HCT116 (cell line): ENCODE results near the gene JAK2. TPM values are rescaled to one million over a fixed set of nuclear protein-coding genes. Genes with fewer than 3 reads are reported as not detected.

Experiments
- ATAC-seq: fragments of 200-7000 bp; cut with Tn5 transposase; 2 replicates; pipeline ENCODE4 v1.9.1; 2020; ENCODE audit warnings: mild to moderate bottlenecking, moderate library complexity
- BruUV-seq: library from RNA; stranded (reverse); fragments of 400-500 nt; replicated peaks from 2 replicates; lab custom pipeline; 2021; lab: Mats Ljungman, UMichigan
- CTCF ChIA-PET: fragments of 300-600 bp; sonication (Branson Sonifier 250); formaldehyde crosslinking; loops from one replicate; lab custom pipeline; 2021; ENCODE audit warnings: antibody characterized with exemption; lab: Charles Lee
- POLR2A ChIA-PET: fragments of 300-600, 350-600 bp; sonication (Branson Sonifier 250); formaldehyde crosslinking; loops from one replicate; lab custom pipeline; 2021; ENCODE audit warnings: antibody characterized with exemption; lab: Charles Lee
- RAD21 ChIA-PET, 2 experiments: fragments of 300-600 bp; sonication (Branson Sonifier 250); formaldehyde crosslinking; loops; one replicate each; lab custom pipeline; 2023; ENCODE audit warnings: low total read pairs in 2 of 2; ENCODE audit not compliant: uncharacterized antibody in 2 of 2, unreplicated experiment in 2 of 2, low non-redundant PET in 1 of 2; lab: Charles Lee
- DNase-seq: peaks from one replicate; pipeline ENCODE4 v3.0.0-alpha.2; 2010; ENCODE audit warnings: low read depth, low spot score
- H2AFZ ChIP-seq: fragments of 200-600 bp; shearing (Covaris generic), sonication (generic); 2 replicates; pipeline ENCODE4 v1.6.1; 2017; ENCODE audit warnings: low read depth, mixed run types, mixed read lengths, antibody characterized with exemption, low read length; ENCODE audit not compliant: poor library complexity, severe bottlenecking
- H3K27ac ChIP-seq: 2 replicates; pipeline ENCODE4 v1.5.1; 2012; ENCODE audit warnings: low read depth, low read length
- H3K27me3 ChIP-seq: fragments of 200-600 bp; sonication (generic); 2 replicates; pipeline ENCODE4 v1.6.1; 2016; ENCODE audit warnings: mixed run types, low read length, mixed read lengths; ENCODE audit not compliant: insufficient read depth
- H3K36me3 ChIP-seq, 2 experiments: fragments of 200-500 bp in 1 of 2; fragments of 200-600 bp in 1 of 2; sonication (Bioruptor generic) in 1 of 2; sonication (generic) in 1 of 2; 2 replicates each; pipeline versions ENCODE4 v1.5.1 to v1.6.1; 2014 to 2016; ENCODE audit warnings: low read length in 2 of 2, inconsistent platforms in 1 of 2, mixed read lengths in 1 of 2, mixed run types in 1 of 2; ENCODE audit not compliant: insufficient read depth in 2 of 2, control insufficient read depth in 1 of 2
- H3K4me1 ChIP-seq, 2 experiments: fragments of 200-600 bp in 1 of 2; sonication (generic) in 1 of 2; 2 replicates each; pipeline versions ENCODE4 v1.5.1 to v1.6.1; 2012 to 2017; ENCODE audit warnings: low read length in 2 of 2, inconsistent platforms in 1 of 2, mild to moderate bottlenecking in 1 of 2, mixed read lengths in 1 of 2, mixed run types in 1 of 2, moderate library complexity in 1 of 2; ENCODE audit not compliant: insufficient read depth in 2 of 2, control insufficient read depth in 1 of 2
- H3K4me2 ChIP-seq: fragments of 200-600 bp; sonication (generic); 2 replicates; pipeline ENCODE4 v1.6.1; 2017; ENCODE audit warnings: mixed run types, low read length, mixed read lengths
- H3K4me3 ChIP-seq, 2 experiments: fragments of 200-600 bp in 1 of 2; sonication (generic) in 1 of 2; replicated peaks in 1 of 2; 2 replicates each; pipeline ENCODE4 v1.5.1; 2011 to 2016; ENCODE audit warnings: low read length in 2 of 2, control low read depth in 1 of 2, low read depth in 1 of 2, mild to moderate bottlenecking in 1 of 2, mixed read lengths in 1 of 2, mixed run types in 1 of 2
- H3K79me2 ChIP-seq: fragments of 200-600 bp; sonication (generic); 2 replicates; pipeline ENCODE4 v1.6.1; 2017; ENCODE audit warnings: mild to moderate bottlenecking, mixed run types, low read length, moderate library complexity, mixed read lengths; ENCODE audit not compliant: insufficient read depth
- H3K9ac ChIP-seq: fragments of 200-600 bp; sonication (generic); 2 replicates; pipeline ENCODE4 v1.6.1; 2016; ENCODE audit warnings: low read length, mixed read lengths
- H3K9me2 ChIP-seq: fragments of 200-600 bp; sonication (generic), shearing (Covaris generic); 2 replicates; pipeline ENCODE4 v1.6.1; 2017; ENCODE audit warnings: mixed run types, mild to moderate bottlenecking, moderate library complexity; ENCODE audit not compliant: insufficient read depth
- H3K9me3 ChIP-seq, 2 experiments: fragments of 200-500 bp in 1 of 2; fragments of 200-600 bp in 1 of 2; sonication (Bioruptor generic) in 1 of 2; sonication (generic) in 1 of 2; 2 replicates each; pipeline ENCODE4 v1.6.1; 2014 to 2017; ENCODE audit warnings: low read length in 2 of 2, mixed read lengths in 2 of 2, inconsistent platforms in 1 of 2, low read depth in 1 of 2, mild to moderate bottlenecking in 1 of 2, mixed run types in 1 of 2, moderate library complexity in 1 of 2; ENCODE audit not compliant: control insufficient read depth in 1 of 2, insufficient read depth in 1 of 2
- H4K20me1 ChIP-seq: fragments of 200-600 bp; sonication (generic), shearing (Covaris generic); 2 replicates; pipeline ENCODE4 v1.6.1; 2017; ENCODE audit warnings: mixed run types, mild to moderate bottlenecking, moderate library complexity; ENCODE audit not compliant: insufficient read depth
- CBX3 ChIP-seq: IDR thresholded peaks from 2 replicates; pipeline ENCODE4 v1.6.1; 2012; ENCODE audit warnings: low read depth
- CEBPB ChIP-seq: IDR thresholded peaks from 2 replicates; pipeline ENCODE4 v1.6.1; 2012; ENCODE audit warnings: low read depth
- EGR1 ChIP-seq: IDR thresholded peaks from 2 replicates; pipeline ENCODE4 v1.6.1; 2012; ENCODE audit warnings: low read depth
- EZH2 ChIP-seq: fragments of 200-600 bp; sonication (generic); IDR thresholded peaks from 2 replicates; pipeline ENCODE4 v1.6.1; 2017; ENCODE audit warnings: antibody characterized with exemption, mixed run types
- EZH2phosphoT487 ChIP-seq: fragments of 200-600 bp; IDR thresholded peaks from 2 replicates; pipeline ENCODE4 v1.6.1; 2018; ENCODE audit warnings: antibody characterized with exemption, borderline replicate concordance
- FOSL1 ChIP-seq: IDR thresholded peaks from 2 replicates; pipeline ENCODE4 v1.6.1; 2012; ENCODE audit warnings: low read depth
- JUND ChIP-seq: IDR thresholded peaks from 2 replicates; pipeline ENCODE4 v1.6.1; 2012
- POLR2A ChIP-seq: IDR thresholded peaks from 2 replicates; pipeline ENCODE4 v1.7.0; 2011; ENCODE audit warnings: borderline replicate concordance; ENCODE audit not compliant: insufficient read depth, insufficient read length; ENCODE audit errors: extremely low read depth
- POLR2AphosphoS5 ChIP-seq: IDR thresholded peaks from 2 replicates; pipeline ENCODE4 v1.6.1; 2011; ENCODE audit warnings: mild to moderate bottlenecking, low read depth, low read length, moderate library complexity
- RAD21 ChIP-seq: IDR thresholded peaks from 2 replicates; pipeline ENCODE4 v1.6.1; 2012; ENCODE audit warnings: low read depth, mild to moderate bottlenecking
- SIN3A ChIP-seq: IDR thresholded peaks from 2 replicates; pipeline ENCODE4 v1.6.1; 2012; ENCODE audit warnings: low read depth
- SRF ChIP-seq: IDR thresholded peaks from 2 replicates; pipeline ENCODE4 v1.6.1; 2012; ENCODE audit warnings: low read depth
- YY1 ChIP-seq: IDR thresholded peaks from 2 replicates; pipeline ENCODE4 v1.6.1; 2011; ENCODE audit warnings: low read length, low read depth, moderate library complexity, mild to moderate bottlenecking; ENCODE audit not compliant: insufficient replicate concordance; ENCODE audit errors: extremely low read depth
- ZNF274 ChIP-seq: fragments of 200-500 bp; sonication (Bioruptor generic); IDR thresholded peaks from 2 replicates; pipeline ENCODE4 v1.6.1; 2014; ENCODE audit warnings: mild to moderate bottlenecking, low read depth, low read length, inconsistent platforms
- intact Hi-C: fragments of 100-400 bp; cut with micrococcal nuclease; formaldehyde crosslinking; loops from 2 replicates; pipeline ENCODE4 v1.10.0; 2022
- total RNA-seq: library from RNA; stranded (reverse); gene quantifications from one replicate; pipeline ENCODE4 v1.2.1, GENCODE V29; 2021; ENCODE audit not compliant: unreplicated experiment
- TF ChIP-seq, protein P1 (sequence below): IDR thresholded peaks from 2 replicates; pipeline ENCODE4 v1.6.1; 2012
- TF ChIP-seq, protein P2 (sequence below): IDR thresholded peaks from 2 replicates; pipeline ENCODE4 v1.6.1; 2012; ENCODE audit warnings: low read depth
- TF ChIP-seq, protein P3 (sequence below), 3 experiments: fragments of 200-600 bp in 1 of 3; sonication (generic) in 1 of 3; IDR thresholded peaks in 2 of 3; conservative IDR thresholded peaks in 1 of 3; 2 replicates each; pipeline ENCODE4 v1.5.1; 2012 to 2017; ENCODE audit warnings: low read depth in 2 of 3, low read length in 2 of 3, antibody characterized with exemption in 1 of 3, borderline replicate concordance in 1 of 3, control low read depth in 1 of 3, mild to moderate bottlenecking in 1 of 3, mixed read lengths in 1 of 3, mixed run types in 1 of 3, moderate library complexity in 1 of 3; ENCODE audit not compliant: insufficient read depth in 1 of 3
- TF ChIP-seq, protein P4 (sequence below): IDR thresholded peaks from 2 replicates; pipeline ENCODE4 v1.6.1; 2011; ENCODE audit warnings: mild to moderate bottlenecking, low read length, moderate library complexity; ENCODE audit not compliant: insufficient replicate concordance; ENCODE audit errors: extremely low read depth

Gene JAK2
- total RNA-seq, 1 experiment from 2014 or later = 4.6 TPM

DNA sequence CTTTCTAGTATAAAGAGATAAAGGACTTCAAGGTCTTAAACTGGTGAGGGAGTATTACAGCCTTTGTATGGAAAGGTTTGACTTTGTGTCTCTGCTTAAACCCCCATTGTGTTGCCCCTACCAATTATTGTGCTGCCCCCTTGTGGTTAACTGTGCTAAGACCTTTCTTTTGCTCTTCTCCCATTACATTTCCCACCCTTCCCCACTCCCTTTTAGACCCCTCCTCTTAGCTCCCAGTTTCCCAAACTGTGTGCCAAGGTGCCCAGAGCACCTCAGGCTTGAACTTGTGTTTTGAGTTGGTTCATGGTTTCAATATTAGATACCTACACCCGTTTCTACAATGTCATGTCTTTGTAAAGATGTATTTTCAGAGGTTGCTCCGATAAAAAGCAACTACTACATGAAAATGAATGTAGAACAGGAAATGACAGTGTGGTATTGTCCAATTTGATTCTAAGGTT lies 2.9 kb downstream of the JAK2 start:
- ATAC-seq (no peak), DNase-seq (peak; percentile 48)
- ChIA-PET RAD21 (interaction anchor here in 1 of 2 experiments (1.1 kb wide), 1 partner anchor 612 kb away, joined by 3 read pairs; no protein-coding TSS in a partner anchor), POLR2A (no interaction called here), CTCF (interaction anchor here (1.0 to 2.1 kb wide), 9 partner anchors 9 to 383 kb away, joined by 3 to 9 read pairs (median 4); partner anchors contain the start of gene RCL1)
- no peaks in the 10 kb centered on the region for H3K9me2 ChIP-seq
- H3K36me3 ChIP-seq = no peaks in the 10 kb centered on the region; a peak in 1 of 4 replicates
- H4K20me1 ChIP-seq = no peaks in the 10 kb centered on the region
- no peaks in the 10 kb centered on the region for H3K9me3 ChIP-seq
- H3K27me3 ChIP-seq = no peaks in the 10 kb centered on the region
- no peak overlapping the region for H3K9ac ChIP-seq
- no TSS peak for BruUV-seq
- no peak overlapping the region for H3K4me3 ChIP-seq
- H3K4me2 ChIP-seq = no peak overlapping the region
- no peak overlapping the region for H2AFZ ChIP-seq
- TF ChIP-seq SIN3A (no peak), ZNF274 (no peak), JUND (no peak), EZH2phosphoT487 (no peak), FOSL1 (no peak), EZH2 (no peak), POLR2A (no peak), YY1 (no peak), EGR1 (no peak), CBX3 (no peak), RAD21 (peak; percentile 70), SRF (no peak), POLR2AphosphoS5 (no peak), CEBPB (no peak)
- TF ChIP-seq, protein P1, sequence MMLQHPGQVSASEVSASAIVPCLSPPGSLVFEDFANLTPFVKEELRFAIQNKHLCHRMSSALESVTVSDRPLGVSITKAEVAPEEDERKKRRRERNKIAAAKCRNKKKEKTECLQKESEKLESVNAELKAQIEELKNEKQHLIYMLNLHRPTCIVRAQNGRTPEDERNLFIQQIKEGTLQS = no peak
- TF ChIP-seq, protein P2, sequence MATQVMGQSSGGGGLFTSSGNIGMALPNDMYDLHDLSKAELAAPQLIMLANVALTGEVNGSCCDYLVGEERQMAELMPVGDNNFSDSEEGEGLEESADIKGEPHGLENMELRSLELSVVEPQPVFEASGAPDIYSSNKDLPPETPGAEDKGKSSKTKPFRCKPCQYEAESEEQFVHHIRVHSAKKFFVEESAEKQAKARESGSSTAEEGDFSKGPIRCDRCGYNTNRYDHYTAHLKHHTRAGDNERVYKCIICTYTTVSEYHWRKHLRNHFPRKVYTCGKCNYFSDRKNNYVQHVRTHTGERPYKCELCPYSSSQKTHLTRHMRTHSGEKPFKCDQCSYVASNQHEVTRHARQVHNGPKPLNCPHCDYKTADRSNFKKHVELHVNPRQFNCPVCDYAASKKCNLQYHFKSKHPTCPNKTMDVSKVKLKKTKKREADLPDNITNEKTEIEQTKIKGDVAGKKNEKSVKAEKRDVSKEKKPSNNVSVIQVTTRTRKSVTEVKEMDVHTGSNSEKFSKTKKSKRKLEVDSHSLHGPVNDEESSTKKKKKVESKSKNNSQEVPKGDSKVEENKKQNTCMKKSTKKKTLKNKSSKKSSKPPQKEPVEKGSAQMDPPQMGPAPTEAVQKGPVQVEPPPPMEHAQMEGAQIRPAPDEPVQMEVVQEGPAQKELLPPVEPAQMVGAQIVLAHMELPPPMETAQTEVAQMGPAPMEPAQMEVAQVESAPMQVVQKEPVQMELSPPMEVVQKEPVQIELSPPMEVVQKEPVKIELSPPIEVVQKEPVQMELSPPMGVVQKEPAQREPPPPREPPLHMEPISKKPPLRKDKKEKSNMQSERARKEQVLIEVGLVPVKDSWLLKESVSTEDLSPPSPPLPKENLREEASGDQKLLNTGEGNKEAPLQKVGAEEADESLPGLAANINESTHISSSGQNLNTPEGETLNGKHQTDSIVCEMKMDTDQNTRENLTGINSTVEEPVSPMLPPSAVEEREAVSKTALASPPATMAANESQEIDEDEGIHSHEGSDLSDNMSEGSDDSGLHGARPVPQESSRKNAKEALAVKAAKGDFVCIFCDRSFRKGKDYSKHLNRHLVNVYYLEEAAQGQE = no peak
- TF ChIP-seq, protein P3, sequence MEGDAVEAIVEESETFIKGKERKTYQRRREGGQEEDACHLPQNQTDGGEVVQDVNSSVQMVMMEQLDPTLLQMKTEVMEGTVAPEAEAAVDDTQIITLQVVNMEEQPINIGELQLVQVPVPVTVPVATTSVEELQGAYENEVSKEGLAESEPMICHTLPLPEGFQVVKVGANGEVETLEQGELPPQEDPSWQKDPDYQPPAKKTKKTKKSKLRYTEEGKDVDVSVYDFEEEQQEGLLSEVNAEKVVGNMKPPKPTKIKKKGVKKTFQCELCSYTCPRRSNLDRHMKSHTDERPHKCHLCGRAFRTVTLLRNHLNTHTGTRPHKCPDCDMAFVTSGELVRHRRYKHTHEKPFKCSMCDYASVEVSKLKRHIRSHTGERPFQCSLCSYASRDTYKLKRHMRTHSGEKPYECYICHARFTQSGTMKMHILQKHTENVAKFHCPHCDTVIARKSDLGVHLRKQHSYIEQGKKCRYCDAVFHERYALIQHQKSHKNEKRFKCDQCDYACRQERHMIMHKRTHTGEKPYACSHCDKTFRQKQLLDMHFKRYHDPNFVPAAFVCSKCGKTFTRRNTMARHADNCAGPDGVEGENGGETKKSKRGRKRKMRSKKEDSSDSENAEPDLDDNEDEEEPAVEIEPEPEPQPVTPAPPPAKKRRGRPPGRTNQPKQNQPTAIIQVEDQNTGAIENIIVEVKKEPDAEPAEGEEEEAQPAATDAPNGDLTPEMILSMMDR (IDR thresholded peaks at IDR 0.05 in 2 of 3, conservative IDR thresholded peaks at IDR 0.05 in 1 of 3; ENCODE audit: borderline replicate concordance in 1 of 3, insufficient read depth in 1 of 3, low read depth in 2 of 3, low read length in 2 of 3) = peak; percentile 64 to 88 (median 78); a peak in 5 of 6 replicates
- TF ChIP-seq, protein P4, sequence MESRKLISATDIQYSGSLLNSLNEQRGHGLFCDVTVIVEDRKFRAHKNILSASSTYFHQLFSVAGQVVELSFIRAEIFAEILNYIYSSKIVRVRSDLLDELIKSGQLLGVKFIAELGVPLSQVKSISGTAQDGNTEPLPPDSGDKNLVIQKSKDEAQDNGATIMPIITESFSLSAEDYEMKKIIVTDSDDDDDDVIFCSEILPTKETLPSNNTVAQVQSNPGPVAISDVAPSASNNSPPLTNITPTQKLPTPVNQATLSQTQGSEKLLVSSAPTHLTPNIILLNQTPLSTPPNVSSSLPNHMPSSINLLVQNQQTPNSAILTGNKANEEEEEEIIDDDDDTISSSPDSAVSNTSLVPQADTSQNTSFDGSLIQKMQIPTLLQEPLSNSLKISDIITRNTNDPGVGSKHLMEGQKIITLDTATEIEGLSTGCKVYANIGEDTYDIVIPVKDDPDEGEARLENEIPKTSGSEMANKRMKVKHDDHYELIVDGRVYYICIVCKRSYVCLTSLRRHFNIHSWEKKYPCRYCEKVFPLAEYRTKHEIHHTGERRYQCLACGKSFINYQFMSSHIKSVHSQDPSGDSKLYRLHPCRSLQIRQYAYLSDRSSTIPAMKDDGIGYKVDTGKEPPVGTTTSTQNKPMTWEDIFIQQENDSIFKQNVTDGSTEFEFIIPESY = no peak
- intact Hi-C loops = loop anchor here (2.0 to 10.0 kb wide), 6 partner anchors 141 to 606 kb away; partner anchors contain the start of genes PLPP6 and SPATA6L
- no peak overlapping the region for H3K27ac ChIP-seq
- H3K79me2 ChIP-seq = no peaks in the 10 kb centered on the region; the same call in 1 of the 2 replicates
- H3K4me1 ChIP-seq = peaks cover 9 to 22% of the 10 kb centered on the region in 2 experiments
